M059J (cell line): Measurements from ENCODE around the gene CDH1. TPM values are rescaled to one million over a fixed set of nuclear protein-coding genes. Genes with fewer than 3 reads are reported as not detected.
"Not testable (repeated sequence)": the region's sequence is repeated elsewhere in the genome, so short reads cannot be mapped to it uniquely, and the experiment has no call there.

Experiments
- DNase-seq: peaks from one replicate; pipeline ENCODE4 v3.0.0-alpha.2; 2012; ENCODE audit warnings: low read depth
- total RNA-seq: library from RNA; depleted of rRNA; stranded (reverse); fragments of >200 nt; shearing (Covaris generic); gene quantifications from 2 replicates; pipeline ENCODE4 v1.2.3, GENCODE V29; 2014; rRNA removed

Gene CDH1
- total RNA-seq: 0.05 TPM in 1 of 2 replicates, not detected in the other

GRCh38 chr16:68737046-68737729 lies at the start of gene CDH1:
CDH1 (plus strand) TSS chr16:68737292; CDS start chr16:68737416, 124 bp downstream.
- DNase-seq: no peak

GRCh38 chr16:68689921-68690320 lies 47.2 kb upstream of the CDH1 start:
- no peak for DNase-seq

GRCh38 chr16:68695575-68695974 lies 41.5 kb upstream of the CDH1 start:
- no peak for DNase-seq

- no peak for DNase-seq
Measured at GRCh38 chr16:68696514-68696913, 40.6 kb upstream of the CDH1 start.

- DNase-seq: no peak
Measured at GRCh38 chr16:68698091-68698490, 39.0 kb upstream of the CDH1 start.

- peak; percentile 54 for DNase-seq
Measured at GRCh38 chr16:68700120-68700519, 37.0 kb upstream of the CDH1 start.

- no peak for DNase-seq
Measured at GRCh38 chr16:68700831-68701230, 36.3 kb upstream of the CDH1 start.

GRCh38 chr16:68704232-68704867 lies 32.7 kb upstream of the CDH1 start:
- DNase-seq: peak; percentile 79

- DNase-seq: peak; percentile 93
Measured at GRCh38 chr16:68707340-68708152, 29.5 kb upstream of the CDH1 start.

GRCh38 chr16:68710211-68710610 lies 26.9 kb upstream of the CDH1 start:
- DNase-seq: no peak

GRCh38 chr16:68711421-68712139 lies 25.5 kb upstream of the CDH1 start:
- no peak for DNase-seq

GRCh38 chr16:68713361-68713760 lies 23.7 kb upstream of the CDH1 start:
- no peak for DNase-seq

GRCh38 chr16:68715471-68715870 lies 21.6 kb upstream of the CDH1 start:
- DNase-seq: no peak

GRCh38 chr16:68716516-68716915 lies 20.6 kb upstream of the CDH1 start:
- not testable (repeated sequence) for DNase-seq

GRCh38 chr16:68717684-68718083 lies 19.4 kb upstream of the CDH1 start:
- DNase-seq: no peak

GRCh38 chr16:68718590-68718989 lies 18.5 kb upstream of the CDH1 start:
- no peak for DNase-seq

- no peak for DNase-seq
Measured at GRCh38 chr16:68719993-68720489, 17.1 kb upstream of the CDH1 start.

- DNase-seq: no peak
Measured at GRCh38 chr16:68722119-68723024, 14.7 kb upstream of the CDH1 start.

GRCh38 chr16:68724797-68725196 lies 12.3 kb upstream of the CDH1 start:
- DNase-seq: no peak

- DNase-seq: peak; percentile 29
Measured at GRCh38 chr16:68728523-68728922, 8.6 kb upstream of the CDH1 start.

- no peak for DNase-seq
Measured at GRCh38 chr16:68731637-68732036, 5.5 kb upstream of the CDH1 start.
